Astrocyte of the hippocampus (primary cell): ENCODE data around the gene GPBAR1.

Experiments
- DNase-seq: peaks from one replicate; pipeline ENCODE4 v3.0.0; 2011; ENCODE audit warnings: low read depth, low spot score

The GPBAR1 gene

DNA sequence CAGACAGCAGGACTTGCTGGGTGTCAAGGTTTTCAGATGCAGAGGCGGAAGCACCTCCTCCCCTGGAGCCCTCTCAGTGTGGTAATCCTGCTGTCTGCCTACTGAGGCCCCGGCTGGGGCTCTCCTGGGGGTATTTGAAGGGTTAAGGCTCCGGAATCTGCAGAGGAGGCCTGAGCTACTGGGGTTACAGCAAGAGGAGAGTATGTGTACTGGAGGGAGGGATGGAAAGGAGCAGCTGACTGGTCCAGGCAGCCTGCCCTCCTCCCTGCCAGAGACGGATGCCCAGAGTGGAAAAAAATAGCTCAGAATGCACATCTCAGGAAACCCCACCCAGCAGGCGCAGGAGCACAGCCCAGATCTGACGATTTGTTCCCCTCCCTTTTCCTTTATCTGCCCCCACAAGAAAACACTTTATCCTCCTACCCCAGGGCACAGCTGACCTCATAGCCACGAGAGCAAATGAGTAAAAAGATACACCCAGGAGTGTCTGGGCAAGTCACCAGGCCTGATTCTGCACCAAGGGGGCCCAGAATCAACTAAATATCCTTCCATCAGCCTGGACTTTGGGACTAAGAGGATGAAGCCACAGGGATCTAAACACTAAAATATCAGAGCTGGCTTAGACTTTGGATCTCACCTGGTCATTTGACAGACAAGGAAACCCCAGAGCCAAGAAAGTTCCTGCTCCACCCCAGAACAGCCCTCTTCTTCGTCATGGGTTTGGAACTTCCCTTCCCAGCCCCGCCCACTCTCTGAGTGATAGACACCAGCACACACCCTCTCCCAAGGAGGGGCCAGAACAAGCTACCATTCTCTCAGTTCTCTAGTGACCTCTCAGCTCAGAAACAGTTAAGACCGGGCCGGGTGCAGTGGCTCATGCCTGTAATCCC is 26.0 kb downstream of the GPBAR1 start:
- peak; percentile 96 for DNase-seq

- DNase-seq = peak; percentile 45
Measured at GRCh38 chr2:218289639-218290315, 29.0 kb downstream of the GPBAR1 start.

- no peak for DNase-seq
Measured at GRCh38 chr2:218290316-218291261, 29.8 kb downstream of the GPBAR1 start.

- DNase-seq = no peak
Measured at GRCh38 chr2:218291318-218292047, 30.7 kb downstream of the GPBAR1 start.

GRCh38 chr2:218292048-218293014 is 31.5 kb downstream of the GPBAR1 start, which contains the start of gene TMBIM1:
TSS of gene TMBIM1 (minus strand) at chr2:218292503. CDS start at chr2:218282141, 10,362 bp downstream.
- peak; percentile 89 for DNase-seq

DNA sequence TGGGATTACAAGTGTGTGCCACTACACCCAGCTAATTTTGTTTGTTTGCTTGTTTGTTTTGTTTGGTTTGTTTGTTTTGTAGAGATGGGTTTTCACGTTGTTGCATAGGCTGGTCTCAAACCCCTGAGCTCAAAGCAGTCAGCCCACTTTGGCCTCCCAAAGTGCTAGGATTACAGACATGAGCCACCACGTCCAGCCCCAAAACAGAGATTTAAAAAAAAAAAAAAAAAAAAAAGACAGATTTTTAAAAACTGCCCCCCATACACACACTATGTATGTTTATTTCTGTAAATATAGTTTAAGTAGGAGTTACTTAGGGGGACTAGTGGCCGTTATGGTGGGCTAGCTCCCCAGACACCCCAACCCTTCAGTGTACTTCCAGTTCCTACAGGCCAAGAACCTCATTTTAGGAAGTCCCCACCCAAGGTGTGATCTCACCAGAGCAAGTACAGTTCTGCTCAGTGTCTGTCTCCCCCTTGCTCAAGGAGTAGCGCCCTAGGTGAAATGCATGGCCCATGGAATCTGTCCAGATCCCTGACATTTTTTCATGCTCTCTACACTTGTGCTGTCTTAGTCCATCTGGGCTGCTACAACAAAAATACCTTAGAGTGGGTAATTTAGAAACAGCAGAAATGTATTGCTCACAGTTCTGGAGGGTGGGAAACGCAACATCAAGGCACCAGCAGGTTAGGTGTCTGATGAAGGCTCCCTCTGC is 33.1 kb downstream of the GPBAR1 start:
- DNase-seq = no peak

DNA sequence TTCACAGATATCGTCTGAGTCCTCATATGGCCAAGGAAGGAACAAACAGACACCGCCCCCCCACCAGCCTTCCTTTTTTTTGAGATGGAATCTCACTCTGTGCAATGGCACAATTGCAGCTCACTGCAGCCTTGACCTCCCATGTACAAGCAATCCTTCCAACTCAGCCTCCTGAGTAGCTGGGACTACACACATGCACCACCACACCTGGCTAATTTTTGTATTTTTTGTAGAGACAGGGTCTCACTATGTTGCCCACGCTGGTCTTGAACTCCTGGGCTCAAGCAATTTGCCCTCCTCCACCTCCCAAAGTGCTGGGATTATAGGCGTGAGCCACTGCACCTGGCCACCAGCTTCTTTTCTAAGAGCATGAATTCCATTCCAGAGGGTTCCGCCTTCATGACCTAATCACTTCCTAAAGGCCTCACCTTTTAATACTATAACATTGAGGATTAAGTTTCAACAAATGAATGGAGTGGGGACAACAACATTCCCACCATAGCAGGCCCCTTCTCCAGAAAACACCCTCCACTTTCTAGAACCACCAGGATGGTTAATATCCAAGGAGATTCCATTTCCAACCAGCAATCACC is 33.7 kb downstream of the GPBAR1 start:
- DNase-seq = no peak

GRCh38 chr2:218295029-218295428 is 34.2 kb downstream of the GPBAR1 start:
- no peak for DNase-seq

DNA sequence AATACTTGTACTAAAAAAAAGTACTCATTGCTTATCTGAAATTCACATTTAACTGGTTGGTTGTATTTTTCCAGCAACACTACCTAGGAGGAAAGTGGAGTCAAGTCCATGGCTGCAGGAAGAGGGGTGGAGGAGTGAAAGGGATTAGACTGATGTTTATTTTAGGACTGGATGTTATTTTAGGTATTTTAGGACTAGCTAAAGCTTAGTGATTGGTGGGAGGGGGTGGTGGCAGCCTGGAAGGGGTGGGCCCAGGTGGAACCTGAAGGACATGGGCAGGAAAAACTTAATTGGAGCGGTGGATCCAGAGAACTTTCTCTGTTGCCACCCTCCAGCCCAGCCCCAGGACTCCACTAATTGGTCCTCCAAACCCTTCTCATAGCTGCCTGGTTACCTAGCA is 35.4 kb downstream of the GPBAR1 start:
- no peak for DNase-seq

GRCh38 chr2:218296847-218297246 is 36.0 kb downstream of the GPBAR1 start:
- DNase-seq = no peak

DNA sequence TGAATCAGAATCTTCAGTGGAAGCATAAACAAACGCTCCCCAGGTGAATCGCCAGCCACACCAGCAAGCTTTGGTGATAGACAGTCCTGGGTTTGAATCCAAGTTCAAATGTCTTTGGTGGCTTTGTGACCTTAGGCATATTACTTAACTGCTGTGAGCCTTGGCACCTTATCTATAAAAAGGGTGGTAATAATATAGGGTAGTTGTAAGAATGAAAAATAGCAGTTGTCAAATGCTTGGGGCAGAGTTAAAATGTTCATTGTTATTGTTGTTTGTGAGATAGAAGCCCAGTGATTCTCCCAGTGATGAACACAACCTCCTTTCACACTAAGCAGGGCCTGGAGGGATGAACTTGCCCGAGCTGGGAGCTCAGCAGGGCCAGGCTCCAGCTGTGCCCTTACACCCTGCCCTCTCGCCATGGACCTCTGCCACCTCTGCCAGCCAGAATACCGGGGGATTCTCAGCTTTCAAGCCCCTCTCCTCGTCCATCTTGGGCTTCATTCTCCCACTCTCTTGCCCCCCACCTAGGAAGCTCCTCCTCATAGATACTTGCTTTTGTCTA is 37.6 kb downstream of the GPBAR1 start:
- no peak for DNase-seq

DNA sequence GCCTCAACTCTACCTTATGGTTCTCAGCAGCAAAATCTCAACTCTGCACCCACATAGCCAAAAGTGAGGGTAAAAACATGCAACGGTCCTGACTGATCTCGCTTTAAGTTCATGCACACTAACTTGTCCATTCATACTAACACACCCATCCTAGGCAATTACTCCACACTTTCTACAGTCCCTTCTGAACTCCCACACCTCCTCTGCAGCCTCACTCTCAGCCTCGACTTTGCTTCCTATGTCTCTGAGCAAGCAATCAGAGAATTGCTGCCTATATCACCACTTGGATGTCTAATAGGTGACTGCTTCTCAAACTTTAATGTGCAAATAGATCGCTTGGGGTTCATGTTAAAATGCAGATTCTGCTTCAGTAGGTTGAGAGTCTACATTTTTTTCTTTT is 39.3 kb downstream of the GPBAR1 start:
- DNase-seq = no peak

DNA sequence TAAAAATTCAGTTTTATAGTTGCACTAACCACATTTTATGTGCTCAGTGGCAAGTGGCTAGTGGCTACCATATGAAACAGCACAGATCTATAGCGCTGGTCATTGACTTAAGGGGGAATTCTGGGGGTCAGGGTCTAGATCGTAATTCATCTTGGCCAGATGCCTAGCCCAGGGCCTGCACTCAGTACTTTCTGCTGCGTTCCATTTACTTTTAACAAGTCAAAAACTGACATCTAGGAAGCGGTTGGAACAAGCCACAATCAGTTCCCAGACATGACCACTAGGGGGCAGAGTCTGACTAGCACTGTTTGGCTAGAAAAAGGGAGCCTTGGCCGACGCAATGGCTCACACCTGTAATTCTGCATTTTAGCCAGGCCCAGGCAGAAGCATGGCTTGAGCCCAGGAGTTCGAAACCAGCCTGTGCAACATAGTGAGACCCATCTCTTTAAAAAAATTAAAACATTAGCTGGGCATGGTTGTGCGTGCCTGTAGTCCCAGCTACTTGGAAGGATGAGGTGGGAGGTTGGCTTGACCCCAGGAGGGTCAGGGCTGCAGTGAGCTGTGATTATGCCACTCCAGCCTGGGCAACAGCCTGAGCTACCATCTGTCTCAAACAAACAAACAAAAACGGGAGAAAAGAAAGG is 40.5 kb downstream of the GPBAR1 start:
- peak; percentile 90 for DNase-seq

DNA sequence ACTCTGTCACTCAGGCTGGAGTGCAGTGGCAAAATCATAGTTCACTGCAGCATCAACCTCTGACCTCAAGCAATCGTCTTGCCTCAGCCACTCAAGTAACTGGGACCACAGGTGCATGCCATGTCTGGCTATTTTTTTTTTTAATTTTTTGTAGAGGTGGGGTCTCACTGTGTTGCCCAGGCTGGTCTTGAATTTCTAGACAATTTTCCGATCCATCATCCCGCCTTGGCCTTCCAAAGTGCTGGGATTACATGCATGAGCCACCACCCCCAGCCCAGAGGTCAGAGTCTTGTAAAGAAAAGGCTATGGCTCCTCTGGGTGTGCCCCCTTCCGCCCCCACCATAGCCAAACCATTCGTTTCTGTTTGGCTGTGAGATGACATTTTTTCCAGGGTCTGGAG is 44.6 kb downstream of the GPBAR1 start:
- DNase-seq = no peak

GRCh38 chr2:218306184-218306920 is 45.5 kb downstream of the GPBAR1 start:
- no peak for DNase-seq

DNA sequence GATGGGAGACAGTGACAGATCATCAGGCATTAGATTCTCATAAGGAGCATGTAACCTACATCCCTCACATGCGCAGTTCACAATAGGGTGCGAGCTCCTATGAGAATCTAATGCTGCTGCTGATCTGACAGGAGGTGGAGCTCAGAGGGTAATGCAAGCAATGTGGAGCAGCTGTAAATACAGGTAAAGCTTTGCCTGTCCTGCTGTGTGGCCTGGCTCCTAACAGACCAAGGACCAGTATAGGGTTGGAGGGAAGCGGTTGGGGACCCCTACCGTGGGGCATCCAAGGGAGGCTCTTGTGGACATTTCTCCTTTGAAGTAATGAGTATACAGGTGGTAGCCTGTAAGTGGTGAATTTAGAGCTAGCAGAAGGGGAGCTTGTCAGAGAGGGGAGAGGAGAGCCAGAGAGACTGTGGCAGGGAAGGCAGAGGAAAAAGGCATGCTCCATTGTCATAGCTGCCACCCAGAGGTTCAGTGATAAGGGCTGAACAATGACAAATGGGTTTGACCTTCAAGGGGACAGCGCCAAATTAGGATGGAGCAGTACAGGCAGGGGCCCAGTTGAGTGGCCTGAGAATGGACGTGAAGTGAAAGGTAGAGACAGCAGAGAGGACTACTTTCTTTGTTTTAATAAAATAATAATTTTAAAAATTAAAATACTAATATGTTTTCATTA is 46.7 kb downstream of the GPBAR1 start:
- DNase-seq = no peak
